Liver (tissue), 9 donors: ENCODE data around the gene SCIN. TPM values are rescaled to one million over a fixed set of nuclear protein-coding genes. Genes with fewer than 3 reads are reported as not detected.

ENCODE experiments used
- DNase-seq: peaks from one replicate; pipeline ENCODE4 v3.0.0-alpha.2; 2017; ENCODE audit warnings: low spot score
- H3K27ac ChIP-seq, 2 donors: one replicate each; pipeline ENCODE4 v1.7.0; 2013; ENCODE audit warnings: inconsistent platforms in 2 of 2, low read length in 2 of 2, control low read depth in 1 of 2, low read depth in 1 of 2, mild to moderate bottlenecking in 1 of 2
- H3K27me3 ChIP-seq, 4 donors: one replicate each; pipeline versions ENCODE4 v1.6.1 to v1.7.0; 2013; ENCODE audit warnings: low read length in 3 of 4, inconsistent platforms in 1 of 4, mild to moderate bottlenecking in 1 of 4, moderate library complexity in 1 of 4; ENCODE audit not compliant: control insufficient read depth in 4 of 4, insufficient read depth in 4 of 4
- H3K36me3 ChIP-seq, 4 donors: one replicate each; pipeline versions ENCODE4 v1.6.1 to v1.7.0; 2013; ENCODE audit warnings: low read length in 3 of 4, mild to moderate bottlenecking in 3 of 4, low read depth in 1 of 4, moderate library complexity in 1 of 4; ENCODE audit not compliant: control insufficient read depth in 4 of 4, insufficient read depth in 3 of 4
- H3K4me1 ChIP-seq, 4 donors: one replicate each; pipeline versions ENCODE4 v1.6.1 to v1.7.0; 2013; ENCODE audit warnings: low read length in 3 of 4, mild to moderate bottlenecking in 3 of 4, moderate library complexity in 1 of 4; ENCODE audit not compliant: control insufficient read depth in 4 of 4, insufficient read depth in 4 of 4
- H3K4me3 ChIP-seq, 3 donors: one replicate each; pipeline versions ENCODE4 v1.6.1 to v1.7.0; 2013; ENCODE audit warnings: low read length in 3 of 3, control low read depth in 1 of 3, low read depth in 1 of 3, mild to moderate bottlenecking in 1 of 3
- H3K9ac ChIP-seq, 2 donors: one replicate each; pipeline ENCODE4 v1.7.0; 2013; ENCODE audit warnings: low read length in 2 of 2, mild to moderate bottlenecking in 2 of 2, moderate library complexity in 2 of 2, control low read depth in 1 of 2, low read depth in 1 of 2
- H3K9me3 ChIP-seq, 4 donors: one replicate each; pipeline versions ENCODE4 v1.6.1 to v1.7.0; 2013; ENCODE audit warnings: low read length in 3 of 4; ENCODE audit not compliant: control insufficient read depth in 4 of 4
- ATF3 ChIP-seq: IDR thresholded peaks from 2 replicates; pipeline ENCODE4 v1.6.1; 2016; ENCODE audit warnings: antibody characterized with exemption
- CTCF ChIP-seq: fragments of 150-350 bp; IDR thresholded peaks from 2 replicates; pipeline ENCODE4 v1.5.1; 2017; ENCODE audit warnings: improper control_type of control experiment, low read depth, low read length; ENCODE audit not compliant: missing input control
- EGR1 ChIP-seq, 2 donors: IDR thresholded peaks; 2 replicates each; pipeline ENCODE4 v1.6.1; 2016 to 2018; ENCODE audit warnings: antibody characterized with exemption in 2 of 2, low read depth in 2 of 2
- FOXA2 ChIP-seq: IDR thresholded peaks from 2 replicates; pipeline ENCODE4 v1.6.1; 2016; ENCODE audit warnings: antibody characterized with exemption
- GABPA ChIP-seq, 2 donors: IDR thresholded peaks in 1 of 2; conservative IDR thresholded peaks in 1 of 2; 2 replicates each; pipeline ENCODE4 v1.6.1; 2016; ENCODE audit warnings: antibody characterized with exemption in 2 of 2, mild to moderate bottlenecking in 1 of 2, moderate library complexity in 1 of 2
- HNF4A ChIP-seq, 2 donors: conservative IDR thresholded peaks; 2 replicates each; pipeline ENCODE4 v1.6.1; 2016; ENCODE audit warnings: antibody characterized with exemption in 2 of 2, mild to moderate bottlenecking in 2 of 2
- HNF4G ChIP-seq: IDR thresholded peaks from 2 replicates; pipeline ENCODE4 v1.6.1; 2016; ENCODE audit warnings: antibody characterized with exemption
- JUND ChIP-seq, 2 donors: IDR thresholded peaks; 2 replicates each; pipeline ENCODE4 v1.6.1; 2016; ENCODE audit warnings: antibody characterized with exemption in 2 of 2
- MAX ChIP-seq: IDR thresholded peaks from 2 replicates; pipeline ENCODE4 v1.6.1; 2016; ENCODE audit warnings: antibody characterized with exemption
- NR2F2 ChIP-seq: IDR thresholded peaks from 2 replicates; pipeline ENCODE4 v1.6.1; 2016; ENCODE audit warnings: antibody characterized with exemption
- REST ChIP-seq: IDR thresholded peaks from 2 replicates; pipeline ENCODE4 v1.6.1; 2016; ENCODE audit warnings: antibody characterized with exemption, mild to moderate bottlenecking
- RXRA ChIP-seq, 2 donors: IDR thresholded peaks; 2 replicates each; pipeline ENCODE4 v1.6.1; 2017 to 2018; ENCODE audit warnings: antibody characterized with exemption in 2 of 2, mild to moderate bottlenecking in 1 of 2
- SP1 ChIP-seq: IDR thresholded peaks from 2 replicates; pipeline ENCODE4 v1.6.1; 2018; ENCODE audit warnings: antibody characterized with exemption, mild to moderate bottlenecking
- TAF1 ChIP-seq: conservative IDR thresholded peaks from 2 replicates; pipeline ENCODE4 v1.6.1; 2016; ENCODE audit warnings: antibody characterized with exemption, mild to moderate bottlenecking
- YY1 ChIP-seq: IDR thresholded peaks from 2 replicates; pipeline ENCODE4 v1.6.1; 2016; ENCODE audit warnings: antibody characterized with exemption, mild to moderate bottlenecking
- ZBTB33 ChIP-seq: IDR thresholded peaks from 2 replicates; pipeline ENCODE4 v1.6.1; 2016; ENCODE audit warnings: antibody characterized with exemption
- WGBS: extraction: QIAGEN DNeasy Blood & Tissue Kit; methylation state at CpG from one replicate; pipeline ENCODE4 v1.1.7; 2013; 5-methylcytosine and 5-hydroxymethylcytosine counted together
- polyA plus RNA-seq, 2 donors: library from polyadenylated mRNA; stranded (reverse) in 1 of 2; unstranded in 1 of 2; fragments of 200-250 nt in 1 of 2; fragments of >200 nt in 1 of 2; fragmentation: Nextera tagmentation in 1 of 2; extraction: Ambion mirVana in 1 of 2; gene quantifications; one replicate each; pipeline versions ENCODE4 v1.2.1 to v1.2.3, GENCODE V29; 2013 to 2015
- total RNA-seq, 2 donors: library from RNA; depleted of rRNA; stranded (reverse); fragments of >200 nt; gene quantifications; one replicate each; pipeline ENCODE4 v1.2.3, GENCODE V29; 2014
- donor health status: healthy.
- donor health status: healthy.
- donor health status: healthy.
- donor health status: healthy.
- donor health status: healthy.

Gene SCIN
- total and polyA plus RNA-seq, 4 donors = 0.05 to 0.23 TPM; not detected in 2

GRCh38 chr7:12703881-12704280 is 133.4 kb downstream of the SCIN start:
- no peak for TF ChIP-seq RXRA (IDR thresholded peaks at IDR 0.05)
- TF ChIP-seq JUND (IDR thresholded peaks at IDR 0.05) = no peak
- no peak for TF ChIP-seq SP1
- no peak for TF ChIP-seq HNF4G
- TF ChIP-seq ATF3 = no peak
- no peak for TF ChIP-seq YY1
- TF ChIP-seq NR2F2 = no peak
- no peak for TF ChIP-seq EGR1 (IDR thresholded peaks at IDR 0.05; ENCODE audit: low read depth in 2 of 2)
- TF ChIP-seq TAF1 = no peak
- TF ChIP-seq FOXA2 = no peak
- no peak for TF ChIP-seq HNF4A (conservative IDR thresholded peaks at IDR 0.05)
- no peak for TF ChIP-seq REST
- Histone ChIP-seq H3K9me3 (peaks cover 0 to 6% (median under 1%) of the 10 kb centered on the region in 4 donors), H3K27ac (no peak overlapping the region), H3K36me3 (no peaks in the 10 kb centered on the region), H3K4me3 (no peak overlapping the region), H3K9ac (no peak overlapping the region), H3K4me1 (no peaks in the 10 kb centered on the region), H3K27me3 (no peaks in the 10 kb centered on the region)
- no peak for DNase-seq
- 91% methylated on average over 2 of the region's 2 CpGs for WGBS

GRCh38 chr7:12705878-12706277 is 135.4 kb downstream of the SCIN start:
- Histone ChIP-seq H3K4me3 (no peak overlapping the region), H3K36me3 (no peaks in the 10 kb centered on the region), H3K27ac (no peak overlapping the region), H3K27me3 (no peaks in the 10 kb centered on the region), H3K9ac (no peak overlapping the region), H3K9me3 (peaks cover 0 to 6% (median under 1%) of the 10 kb centered on the region in 4 donors), H3K4me1 (no peaks in the 10 kb centered on the region)
- no peak for TF ChIP-seq SP1
- no peak for TF ChIP-seq REST
- no peak for TF ChIP-seq RXRA (IDR thresholded peaks at IDR 0.05)
- no peak for TF ChIP-seq HNF4A (conservative IDR thresholded peaks at IDR 0.05)
- TF ChIP-seq ZBTB33 = no peak
- no peak for TF ChIP-seq GABPA (IDR thresholded peaks at IDR 0.05 in 1 of 2, conservative IDR thresholded peaks at IDR 0.05 in 1 of 2)
- no peak for TF ChIP-seq EGR1 (IDR thresholded peaks at IDR 0.05; ENCODE audit: low read depth in 2 of 2)
- no peak for TF ChIP-seq YY1
- TF ChIP-seq FOXA2 = no peak
- TF ChIP-seq CTCF = no peak
- no peak for TF ChIP-seq NR2F2
- no peak for TF ChIP-seq MAX
- no peak for TF ChIP-seq JUND (IDR thresholded peaks at IDR 0.05)
- no peak for TF ChIP-seq ATF3
- DNase-seq = no peak
- 95% methylated on average over 4 of the region's 4 CpGs for WGBS
